DOHH2 (cell line): Measurements from ENCODE around the gene FAM107B.

Source experiments
- H3F3A ChIP-seq: fragments of 200-600 bp; sonication (generic), shearing (Covaris generic); 2 replicates; pipeline ENCODE4 v1.6.0; 2016; ENCODE audit warnings: antibody characterized with exemption, mild to moderate bottlenecking; ENCODE audit not compliant: control insufficient read depth, insufficient read depth
- H3K27ac ChIP-seq: fragments of 200-600 bp; sonication (generic); 2 replicates; pipeline ENCODE4 v1.5.1; 2014; ENCODE audit warnings: low read depth, mild to moderate bottlenecking, low read length, moderate library complexity
- H3K27me3 ChIP-seq: fragments of 200-600 bp; sonication (generic); 2 replicates; pipeline ENCODE4 v1.6.1; 2014; ENCODE audit warnings: mild to moderate bottlenecking, low read length, mixed read lengths; ENCODE audit not compliant: control insufficient read depth
- H3K36me3 ChIP-seq: fragments of 200-600 bp; sonication (generic); 2 replicates; pipeline ENCODE4 v1.6.1; 2014; ENCODE audit warnings: mild to moderate bottlenecking, low read length, moderate library complexity, mixed read lengths; ENCODE audit not compliant: control insufficient read depth
- H3K4me1 ChIP-seq: fragments of 200-600 bp; sonication (generic); 2 replicates; pipeline ENCODE4 v1.6.1; 2014; ENCODE audit warnings: mild to moderate bottlenecking, low read length, mixed read lengths; ENCODE audit not compliant: control insufficient read depth
- H3K4me2 ChIP-seq: fragments of 200-600 bp; sonication (generic); 2 replicates; pipeline ENCODE4 v1.6.0; 2014; ENCODE audit warnings: mild to moderate bottlenecking, low read length, moderate library complexity
- H3K4me3 ChIP-seq: fragments of 200-600 bp; sonication (generic); 2 replicates; pipeline ENCODE4 v1.5.1; 2014; ENCODE audit warnings: mild to moderate bottlenecking, low read length, mixed read lengths
- H3K79me2 ChIP-seq: fragments of 200-600 bp; sonication (generic); 2 replicates; pipeline ENCODE4 v1.6.1; 2014; ENCODE audit warnings: mild to moderate bottlenecking, low read length, mixed read lengths; ENCODE audit not compliant: control insufficient read depth
- H3K9me2 ChIP-seq: fragments of 200-600 bp; sonication (generic); replicated peaks from 2 replicates; pipeline ENCODE4 v1.6.1; 2014; ENCODE audit warnings: mild to moderate bottlenecking, low read length, mixed read lengths; ENCODE audit not compliant: control insufficient read depth
- H3K9me3 ChIP-seq: fragments of 200-600 bp; sonication (generic); 2 replicates; pipeline ENCODE4 v1.6.1; 2014; ENCODE audit warnings: antibody characterized with exemption, low read length, mixed read lengths; ENCODE audit not compliant: control insufficient read depth, insufficient read depth
- H4K20me1 ChIP-seq: fragments of 200-600 bp; sonication (generic); 2 replicates; pipeline ENCODE4 v1.6.0; 2014; ENCODE audit warnings: low read depth, mild to moderate bottlenecking, antibody characterized with exemption, low read length, moderate library complexity; ENCODE audit not compliant: control insufficient read depth, insufficient read depth
- CTCF ChIP-seq: fragments of 200-600 bp; sonication (generic); IDR thresholded peaks from one replicate; pipeline ENCODE4 v1.5.1; 2014; ENCODE audit warnings: antibody characterized with exemption, mild to moderate bottlenecking, low read depth, low read length; ENCODE audit not compliant: poor library complexity, severe bottlenecking
- EZH2phosphoT487 ChIP-seq: fragments of 200-600 bp; sonication (generic); IDR thresholded peaks from 2 replicates; pipeline ENCODE4 v1.6.1; 2017; ENCODE audit warnings: borderline replicate concordance, mild to moderate bottlenecking, antibody characterized with exemption, low read length, moderate library complexity, mixed read lengths

The FAM107B gene

GRCh38 chr10:14507781-14508180, 266.9 kb downstream of the FAM107B start:
- Histone ChIP-seq H3K27me3 (no peaks in the 10 kb centered on the region), H3K27ac (no peak overlapping the region), H3K4me1 (peaks cover 67% of the 10 kb centered on the region), H3K4me2 (no peak overlapping the region), H3K9me2 (no peaks in the 10 kb centered on the region), H3K79me2 (no peaks in the 10 kb centered on the region), H3F3A (peaks cover 57% of the 10 kb centered on the region), H3K4me3 (no peak overlapping the region), H3K9me3 (no peaks in the 10 kb centered on the region), H4K20me1 (0 out of 2 replicates have a peak, but pooled peaks cover 2% of the 10 kb centered on the region), H3K36me3 (peaks cover 40% of the 10 kb centered on the region)
- TF ChIP-seq EZH2phosphoT487 (no peak), CTCF (no peak)

GRCh38 chr10:14507176-14507575, 267.5 kb downstream of the FAM107B start:
- no peaks in the 10 kb centered on the region for H3K9me3 ChIP-seq
- peaks cover 34% of the 10 kb centered on the region for H3K36me3 ChIP-seq
- H3F3A ChIP-seq: peaks cover 56% of the 10 kb centered on the region
- H4K20me1 ChIP-seq: no peaks in the 10 kb centered on the region
- no peak overlapping the region for H3K4me2 ChIP-seq
- no peaks in the 10 kb centered on the region for H3K79me2 ChIP-seq
- no peak overlapping the region for H3K27ac ChIP-seq
- peaks cover 73% of the 10 kb centered on the region for H3K4me1 ChIP-seq
- no peak overlapping the region for H3K4me3 ChIP-seq
- TF ChIP-seq EZH2phosphoT487: no peak
- no peak for TF ChIP-seq CTCF
- no peaks in the 10 kb centered on the region for H3K27me3 ChIP-seq
- no peaks in the 10 kb centered on the region for H3K9me2 ChIP-seq

- peaks cover 39% of the 10 kb centered on the region for H3F3A ChIP-seq
- TF ChIP-seq CTCF (no peak), EZH2phosphoT487 (no peak)
- peaks cover 52% of the 10 kb centered on the region for H3K4me1 ChIP-seq
- no peak overlapping the region for H3K4me3 ChIP-seq
- H3K27me3 ChIP-seq: no peaks in the 10 kb centered on the region
- H3K9me2 ChIP-seq: no peaks in the 10 kb centered on the region
- no peaks in the 10 kb centered on the region for H4K20me1 ChIP-seq
- H3K79me2 ChIP-seq: no peaks in the 10 kb centered on the region
- H3K36me3 ChIP-seq: no peaks in the 10 kb centered on the region
- H3K4me2 ChIP-seq: no peak overlapping the region
- H3K27ac ChIP-seq: no peak overlapping the region
- H3K9me3 ChIP-seq: no peaks in the 10 kb centered on the region
Observed at GRCh38 chr10:14502431-14502830, 272.3 kb downstream of the FAM107B start.
